Spleen (tissue), 11 donors: ENCODE measurements around the gene AP1G2. TPM values are rescaled to one million over a fixed set of nuclear protein-coding genes. Genes with fewer than 3 reads are reported as not detected.
A peak's percentile ranks its signal among the peaks of the same experiment; 100 is the strongest.

Experiments used
- DNase-seq: peaks from one replicate; pipeline ENCODE4 v3.0.0-alpha.2; 2020
- H3K27ac ChIP-seq, 8 donors: fragments of 200-600 bp; sonication (generic) in 7 of 8; 1 replicate in 4 of 8; 2 replicates in 4 of 8; pipeline versions ENCODE4 v1.5.0 to v1.8.0; 2016 to 2021; ENCODE audit warnings: inconsistent platforms in 4 of 8, mild to moderate bottlenecking in 4 of 8, moderate library complexity in 1 of 8
- H3K27me3 ChIP-seq, 7 donors: fragments of 200-600 bp; sonication (generic) in 6 of 7; replicated peaks in 1 of 7; 1 replicate in 4 of 7; 2 replicates in 3 of 7; pipeline versions ENCODE4 v1.5.0 to v1.8.0; 2016 to 2021; ENCODE audit warnings: inconsistent platforms in 3 of 7, mild to moderate bottlenecking in 1 of 7
- H3K36me3 ChIP-seq, 6 donors: fragments of 200-600 bp; sonication (generic) in 5 of 6; 1 replicate in 4 of 6; 2 replicates in 2 of 6; pipeline versions ENCODE4 v1.5.0 to v1.8.0; 2016 to 2021; ENCODE audit warnings: inconsistent platforms in 2 of 6
- H3K4me1 ChIP-seq, 6 donors: fragments of 200-600 bp; sonication (generic) in 5 of 6; 1 replicate in 3 of 6; 2 replicates in 3 of 6; pipeline versions ENCODE4 v1.5.0 to v1.8.0; 2016 to 2021; ENCODE audit warnings: inconsistent platforms in 3 of 6
- H3K4me3 ChIP-seq, 8 donors: fragments of 200-600 bp; sonication (generic) in 7 of 8; 1 replicate in 4 of 8; 2 replicates in 4 of 8; pipeline versions ENCODE4 v1.5.0 to v1.8.0; 2016 to 2021; ENCODE audit warnings: inconsistent platforms in 4 of 8, mild to moderate bottlenecking in 4 of 8, moderate library complexity in 2 of 8
- H3K9me3 ChIP-seq, 8 donors: fragments of 200-600 bp; sonication (generic) in 7 of 8; 1 replicate in 4 of 8; 2 replicates in 4 of 8; pipeline versions ENCODE4 v1.5.0 to v1.8.0; 2016 to 2021; ENCODE audit warnings: inconsistent platforms in 4 of 8
- POLR2A ChIP-seq, 3 donors: fragments of 450-650 bp; IDR thresholded peaks; one replicate each; pipeline ENCODE4 v1.5.1; 2017; ENCODE audit warnings: antibody characterized with exemption in 3 of 3, mild to moderate bottlenecking in 1 of 3
- POLR2AphosphoS5 ChIP-seq, 3 donors: sonication (generic); formaldehyde crosslinking; IDR thresholded peaks; one replicate each; pipeline ENCODE4 v1.5.1; 2017; ENCODE audit warnings: antibody characterized with exemption in 3 of 3
- WGBS, 5 donors: extraction: QIAGEN DNeasy Blood & Tissue Kit in 3 of 5; methylation state at CpG; one replicate each; pipeline versions ENCODE4 v1.1.5 to v1.1.7; 2013 to 2018; 5-methylcytosine and 5-hydroxymethylcytosine counted together
- intact Hi-C: fragments of 100-400 bp; cut with DNase I; formaldehyde crosslinking; loops from one replicate; pipeline ENCODE4 v1.15.0; 2023; ENCODE audit warnings: low total_unique reads
- polyA plus RNA-seq, 3 donors: library from polyadenylated mRNA; stranded (reverse); fragments of 200-250 nt; gene quantifications; one replicate each; pipeline ENCODE4 v1.2.1, GENCODE V29; 2013
- total RNA-seq, 7 donors: library from RNA; depleted of rRNA in 3 of 7; stranded (reverse); fragments of >200 nt in 3 of 7; fragmentation: NEBNext Ultra II Directional in 4 of 7; extraction: Animal tissue kit (Norgen Biotek cat#: 25700) in 4 of 7; gene quantifications; one replicate each; pipeline versions ENCODE4 v1.1.0 to v1.2.1, GENCODE V29; 2016 to 2021
- TF ChIP-seq, protein P1 (sequence below), 11 experiments: fragments of 200-600 bp in 7 of 11; fragments of 450-650 bp in 4 of 11; sonication (generic) in 4 of 11; IDR thresholded peaks in 8 of 11; conservative IDR thresholded peaks in 3 of 11; 1 replicate in 7 of 11; 2 replicates in 4 of 11; pipeline versions ENCODE4 v1.4.0 to v1.8.0; 2016 to 2021; ENCODE audit warnings: antibody characterized with exemption in 11 of 11, inconsistent platforms in 4 of 11, mild to moderate bottlenecking in 1 of 11
- donor health status: healthy with polysubstance abuse.
- donor health status: DM: no; HTN: no; CAD: no; lungs with moderate emphysema.
- donor health status: DM: no; HTN: no; CAD: no.
- donor health status: Bipolar disorder and iron deficiency.
- donor health status: healthy.
- donor health status: DM: no; HTN: no; CAD: no.
- donor health status: DM: yes; HTN: yes; CAD: no.

Gene AP1G2
- total and polyA plus RNA-seq, 10 donors: 126 to 267 (median 187) TPM

DNA sequence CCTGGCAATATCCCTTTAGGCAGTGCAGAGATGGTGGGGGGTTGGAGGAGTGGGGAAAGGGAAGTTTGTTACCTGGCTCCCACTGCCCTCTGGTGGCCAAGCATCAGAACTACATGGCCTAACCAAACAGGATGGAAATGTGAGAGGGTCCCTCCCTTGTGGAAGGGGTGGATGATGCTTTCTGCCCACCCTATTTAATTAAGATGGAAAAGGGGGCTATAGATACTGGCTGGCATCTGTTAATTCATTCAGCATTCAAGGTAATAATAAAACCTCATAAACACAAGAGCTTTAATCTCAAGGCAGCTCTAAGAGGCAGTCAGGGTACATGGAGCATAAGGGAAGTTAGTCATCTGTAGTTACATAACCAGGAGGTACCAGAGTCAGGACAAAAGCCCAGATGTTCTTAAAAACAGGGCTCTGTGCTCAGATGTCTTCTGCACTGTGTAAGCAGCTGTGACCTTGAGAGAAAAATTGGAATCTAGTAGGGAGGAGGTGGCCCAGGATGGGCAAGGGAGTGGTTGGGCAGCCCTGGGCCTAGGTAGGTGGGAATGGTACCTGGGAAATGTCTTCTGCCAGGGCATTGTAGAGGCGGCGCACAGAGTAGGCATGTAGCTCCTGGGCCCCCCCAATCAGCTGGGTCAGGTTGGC, 4.6 kb downstream of the AP1G2 start:
- TF ChIP-seq, protein P1, sequence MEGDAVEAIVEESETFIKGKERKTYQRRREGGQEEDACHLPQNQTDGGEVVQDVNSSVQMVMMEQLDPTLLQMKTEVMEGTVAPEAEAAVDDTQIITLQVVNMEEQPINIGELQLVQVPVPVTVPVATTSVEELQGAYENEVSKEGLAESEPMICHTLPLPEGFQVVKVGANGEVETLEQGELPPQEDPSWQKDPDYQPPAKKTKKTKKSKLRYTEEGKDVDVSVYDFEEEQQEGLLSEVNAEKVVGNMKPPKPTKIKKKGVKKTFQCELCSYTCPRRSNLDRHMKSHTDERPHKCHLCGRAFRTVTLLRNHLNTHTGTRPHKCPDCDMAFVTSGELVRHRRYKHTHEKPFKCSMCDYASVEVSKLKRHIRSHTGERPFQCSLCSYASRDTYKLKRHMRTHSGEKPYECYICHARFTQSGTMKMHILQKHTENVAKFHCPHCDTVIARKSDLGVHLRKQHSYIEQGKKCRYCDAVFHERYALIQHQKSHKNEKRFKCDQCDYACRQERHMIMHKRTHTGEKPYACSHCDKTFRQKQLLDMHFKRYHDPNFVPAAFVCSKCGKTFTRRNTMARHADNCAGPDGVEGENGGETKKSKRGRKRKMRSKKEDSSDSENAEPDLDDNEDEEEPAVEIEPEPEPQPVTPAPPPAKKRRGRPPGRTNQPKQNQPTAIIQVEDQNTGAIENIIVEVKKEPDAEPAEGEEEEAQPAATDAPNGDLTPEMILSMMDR (IDR thresholded peaks at IDR 0.05 in 8 of 11, conservative IDR thresholded peaks at IDR 0.05 in 3 of 11): peak; percentile 80 to 93 (median 89)
- TF ChIP-seq POLR2A (IDR thresholded peaks at IDR 0.05): no peak
- peak in 1 of 3 donors; percentile 19 for TF ChIP-seq POLR2AphosphoS5 (IDR thresholded peaks at IDR 0.05)
- WGBS, 5 donors: 95 to 100% (median 96%) methylated on average over 2 of the region's 2 CpGs
- H3K27ac ChIP-seq: peak overlapping the region in 3 of 8 donors; percentile 2 to 32 (median 23)
- intact Hi-C loops: loop anchor here (5.0 to 10.0 kb wide), 2 partner anchors 86 to 238 kb away; partner anchors contain the start of gene PABPN1
- H3K9me3 ChIP-seq: no peaks in the 10 kb centered on the region
- DNase-seq: no peak
- H3K4me3 ChIP-seq: no peak overlapping the region
- no peaks in the 10 kb centered on the region for H3K27me3 ChIP-seq
- peaks cover 5 to 79% (median 28%) of the 10 kb centered on the region in 6 donors for H3K4me1 ChIP-seq
- H3K36me3 ChIP-seq: peaks cover 0 to 84% (median 72%) of the 10 kb centered on the region in 6 donors

DNA sequence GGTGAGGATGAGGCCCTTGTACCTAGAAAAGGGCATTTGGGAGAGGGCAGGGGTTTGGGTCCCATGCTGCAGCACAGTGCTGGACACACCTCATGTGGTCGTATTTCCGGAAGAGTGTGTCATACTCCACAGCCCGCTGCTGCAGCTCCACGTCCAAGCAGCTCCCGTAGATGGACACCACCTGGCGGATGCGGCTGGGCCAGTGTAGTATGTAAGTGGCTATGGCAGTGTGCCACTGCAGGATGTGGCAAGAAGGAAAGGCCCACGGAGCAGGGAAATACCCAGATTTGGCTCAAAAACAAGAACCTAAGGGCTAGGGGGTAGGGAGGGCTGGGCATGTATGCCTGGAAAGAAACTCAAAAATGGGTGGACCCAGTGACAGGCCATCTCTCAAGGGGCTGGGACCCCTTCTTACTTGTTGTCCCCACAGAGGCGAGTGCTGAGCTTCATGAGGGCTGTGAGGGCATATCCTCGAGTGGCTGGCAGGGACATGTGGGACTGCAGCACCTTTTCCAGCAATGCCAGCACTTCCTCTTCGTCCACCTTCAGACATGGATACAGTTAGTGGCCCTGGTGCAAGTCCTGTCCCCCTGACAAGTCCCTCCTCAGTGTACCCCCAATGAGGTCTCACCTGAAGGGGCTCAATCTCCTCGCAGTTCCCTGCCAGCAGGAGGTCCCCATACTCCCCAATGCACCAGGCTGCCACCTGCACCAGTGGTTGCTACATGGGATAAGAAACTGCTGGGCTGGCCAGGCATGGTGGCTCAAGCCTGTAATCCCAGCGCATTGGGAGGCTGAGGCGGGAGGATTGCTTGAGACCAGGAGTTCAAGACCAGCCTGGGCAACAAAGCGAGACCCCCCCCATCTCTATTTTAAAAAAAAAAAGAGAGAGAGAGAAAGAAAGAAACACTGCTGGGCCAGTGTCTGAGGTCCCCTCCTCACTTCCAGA, 5.4 kb downstream of the AP1G2 start:
- intact Hi-C loops: loop anchor here (5.0 to 10.0 kb wide), 2 partner anchors 85 to 237 kb away; partner anchors contain the start of gene PABPN1
- H3K4me1 ChIP-seq: peaks cover 6 to 79% (median 34%) of the 10 kb centered on the region in 6 donors
- peak overlapping the region in 3 of 8 donors; percentile 2 to 23 (median 16) for H3K27ac ChIP-seq
- no peaks in the 10 kb centered on the region for H3K9me3 ChIP-seq
- H3K36me3 ChIP-seq: peaks cover 0 to 85% (median 72%) of the 10 kb centered on the region in 6 donors
- DNase-seq: no peak
- H3K27me3 ChIP-seq: no peaks in the 10 kb centered on the region
- H3K4me3 ChIP-seq: no peak overlapping the region
- TF ChIP-seq POLR2AphosphoS5 (IDR thresholded peaks at IDR 0.05) (peak; percentile 37 to 62 (median 48)), POLR2A (IDR thresholded peaks at IDR 0.05) (no peak)
- WGBS, 5 donors: 76 to 91% (median 85%) methylated on average over 15 of the region's 15 CpGs

DNA sequence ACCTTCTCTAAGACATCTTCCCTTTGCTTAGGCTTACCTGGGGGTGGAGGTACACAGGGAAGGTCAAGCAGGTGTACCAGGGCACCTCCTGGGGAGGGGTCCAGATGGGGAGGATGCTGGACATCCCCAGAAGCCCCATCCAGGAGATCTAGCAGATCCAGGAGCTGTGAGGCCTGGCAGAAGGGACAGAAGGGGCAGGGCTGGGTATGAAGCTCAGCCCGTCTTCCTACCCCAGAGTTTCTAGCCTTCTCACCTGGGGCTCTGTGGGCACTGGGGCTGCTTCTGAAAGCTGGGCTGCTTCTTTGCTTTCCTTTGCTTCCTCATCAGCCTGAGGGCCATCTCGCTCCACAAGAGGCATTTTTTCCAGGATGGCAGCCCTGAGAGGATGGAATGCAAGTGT, 6.3 kb downstream of the AP1G2 start:
- DNase-seq: no peak
- H3K9me3 ChIP-seq: no peaks in the 10 kb centered on the region
- peaks cover 0 to 85% (median 72%) of the 10 kb centered on the region in 6 donors for H3K36me3 ChIP-seq
- intact Hi-C loops: loop anchor here (5.0 to 10.0 kb wide), 2 partner anchors 84 to 236 kb away; partner anchors contain the start of gene PABPN1
- H3K4me1 ChIP-seq: peaks cover 7 to 79% (median 34%) of the 10 kb centered on the region in 6 donors
- TF ChIP-seq, protein P1 (IDR thresholded peaks at IDR 0.05 in 8 of 11, conservative IDR thresholded peaks at IDR 0.05 in 3 of 11): no peak
- TF ChIP-seq POLR2AphosphoS5 (IDR thresholded peaks at IDR 0.05) (peak in 1 of 3 donors; percentile 7), POLR2A (IDR thresholded peaks at IDR 0.05) (no peak)
- H3K4me3 ChIP-seq: no peak overlapping the region
- H3K27ac ChIP-seq: no peak overlapping the region
- WGBS, 5 donors: 83 to 97% (median 89%) methylated on average over 2 of the region's 2 CpGs
- no peaks in the 10 kb centered on the region for H3K27me3 ChIP-seq

DNA sequence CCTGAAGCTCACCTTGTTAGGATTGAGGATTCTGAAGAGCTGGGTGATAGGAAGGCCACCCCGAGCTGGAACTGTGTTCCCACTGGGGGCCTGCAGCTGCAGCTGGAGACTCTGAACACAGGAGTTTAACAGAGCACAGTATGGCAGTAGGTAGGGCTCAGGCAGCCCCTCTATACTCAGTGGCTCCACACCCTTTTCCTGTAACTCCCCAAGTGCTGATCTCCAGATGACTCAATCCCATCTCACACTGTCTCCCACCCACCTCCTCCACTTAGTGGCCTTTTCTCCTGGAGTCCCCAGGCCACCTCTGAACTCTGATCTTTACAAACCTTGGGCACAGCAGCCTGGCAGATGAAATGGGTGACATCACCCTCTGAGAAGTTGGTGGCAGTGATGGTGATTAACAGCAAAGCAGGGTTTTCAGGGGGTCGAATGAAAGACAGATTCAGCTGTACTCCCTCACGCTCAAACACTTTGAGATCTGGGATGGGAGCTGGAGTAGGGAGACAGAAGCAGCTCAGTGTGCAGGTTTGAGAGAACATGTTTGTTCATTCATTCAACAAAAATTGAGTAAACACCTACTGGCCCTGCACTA, 7.6 kb downstream of the AP1G2 start:
- intact Hi-C loops: loop anchor here (5.0 to 10.0 kb wide), 2 partner anchors 83 to 235 kb away; partner anchors contain the start of gene PABPN1
- TF ChIP-seq POLR2AphosphoS5 (IDR thresholded peaks at IDR 0.05) (no peak), POLR2A (IDR thresholded peaks at IDR 0.05) (no peak)
- TF ChIP-seq, protein P1 (IDR thresholded peaks at IDR 0.05 in 8 of 11, conservative IDR thresholded peaks at IDR 0.05 in 3 of 11): no peak
- Histone ChIP-seq H3K4me1 (peaks cover 10 to 78% (median 39%) of the 10 kb centered on the region in 6 donors), H3K36me3 (peaks cover 0 to 72% (median 62%) of the 10 kb centered on the region in 6 donors), H3K27me3 (no peaks in the 10 kb centered on the region), H3K9me3 (no peaks in the 10 kb centered on the region), H3K4me3 (no peak overlapping the region), H3K27ac (peak overlapping the region in 1 of 8 donors; percentile 0)
- DNase-seq: no peak
- WGBS, 5 donors: 85 to 96% (median 87%) methylated on average over 3 of the region's 3 CpGs
